ENCODE data around the gene JAK1. TPM values are rescaled to one million over a fixed set of nuclear protein-coding genes. Genes with fewer than 3 reads are reported as not detected.

JAK1 gene
- total RNA-seq, 1 donor from 2014 or later: 65.1 TPM

GRCh38 chr1:64878931-64879611, 87.3 kb downstream of the JAK1 start:
- Mint-ChIP-seq H3K27ac (no peak overlapping the region), H3K36me3 (peaks cover 19% of the 10 kb centered on the region), H3K9me3 (no peaks in the 10 kb centered on the region), H3K4me1 (no peaks in the 10 kb centered on the region), H3K4me3 (no peak overlapping the region), H3K27me3 (ENCODE audit: low read depth) (no peaks in the 10 kb centered on the region)
- TF ChIP-seq CTCF (IDR thresholded peaks at IDR 0.05; ENCODE audit: unreplicated experiment): no peak
- no peak for DNase-seq (ENCODE audit: low spot score in 2 of 2, unreplicated experiment in 2 of 2)

- H3K27me3 Mint-ChIP-seq (ENCODE audit: low read depth): no peaks in the 10 kb centered on the region
- H3K9me3 Mint-ChIP-seq: no peaks in the 10 kb centered on the region
- TF ChIP-seq CTCF (IDR thresholded peaks at IDR 0.05; ENCODE audit: unreplicated experiment): no peak
- no peak overlapping the region for H3K27ac Mint-ChIP-seq
- no peak overlapping the region for H3K4me3 Mint-ChIP-seq
- no peaks in the 10 kb centered on the region for H3K4me1 Mint-ChIP-seq
- no peak for DNase-seq (ENCODE audit: low spot score in 2 of 2, unreplicated experiment in 2 of 2)
- H3K36me3 Mint-ChIP-seq: peaks cover 17% of the 10 kb centered on the region
Observed at GRCh38 chr1:64878090-64878489, 88.3 kb downstream of the JAK1 start.

GRCh38 chr1:64877598-64877997, 88.8 kb downstream of the JAK1 start:
- Mint-ChIP-seq H3K36me3 (peaks cover 17% of the 10 kb centered on the region), H3K4me3 (no peak overlapping the region), H3K4me1 (no peaks in the 10 kb centered on the region), H3K27ac (no peak overlapping the region), H3K27me3 (ENCODE audit: low read depth) (no peaks in the 10 kb centered on the region), H3K9me3 (no peaks in the 10 kb centered on the region)
- DNase-seq (ENCODE audit: low spot score in 2 of 2, unreplicated experiment in 2 of 2): no peak
- no peak for TF ChIP-seq CTCF (IDR thresholded peaks at IDR 0.05; ENCODE audit: unreplicated experiment)

- TF ChIP-seq CTCF (IDR thresholded peaks at IDR 0.05; ENCODE audit: unreplicated experiment): no peak
Observed at GRCh38 chr1:64877151-64877550, 89.2 kb downstream of the JAK1 start.

GRCh38 chr1:64875606-64876005, 90.7 kb downstream of the JAK1 start:
- Mint-ChIP-seq H3K4me1 (no peaks in the 10 kb centered on the region), H3K9me3 (no peaks in the 10 kb centered on the region), H3K27me3 (ENCODE audit: low read depth) (no peaks in the 10 kb centered on the region), H3K27ac (no peak overlapping the region), H3K36me3 (peaks cover 31% of the 10 kb centered on the region), H3K4me3 (no peak overlapping the region)
- no peak for TF ChIP-seq CTCF (IDR thresholded peaks at IDR 0.05; ENCODE audit: unreplicated experiment)
- no peak for DNase-seq (ENCODE audit: low spot score in 2 of 2, unreplicated experiment in 2 of 2)

More at GRCh38 chr1:64877151-64877550, 89.2 kb downstream of the JAK1 start:
- H3K4me3 Mint-ChIP-seq: no peak overlapping the region
- H3K4me1 Mint-ChIP-seq: no peaks in the 10 kb centered on the region
- H3K27me3 Mint-ChIP-seq (ENCODE audit: low read depth): no peaks in the 10 kb centered on the region
- no peak overlapping the region for H3K27ac Mint-ChIP-seq
- DNase-seq (ENCODE audit: low spot score in 2 of 2, unreplicated experiment in 2 of 2): no peak
- peaks cover 19% of the 10 kb centered on the region for H3K36me3 Mint-ChIP-seq
- H3K9me3 Mint-ChIP-seq: no peaks in the 10 kb centered on the region
